CD4-positive, alpha-beta T cell treated with Interleukin-17A for 4 hours (primary cell): Measurements from ENCODE around the gene SUSD2.
"Not testable (repeated sequence)": the region's sequence is repeated elsewhere in the genome, so short reads cannot be mapped to it uniquely, and the experiment has no call there.

Experiments used
- DNase-seq: peaks from one replicate; pipeline ENCODE4 v3.0.0-alpha.2; 2020; ENCODE audit warnings: mixed read lengths

Gene SUSD2

GRCh38 chr22:24190159-24190540 is 8.9 kb downstream of the SUSD2 start:
- no peak for DNase-seq

DNA sequence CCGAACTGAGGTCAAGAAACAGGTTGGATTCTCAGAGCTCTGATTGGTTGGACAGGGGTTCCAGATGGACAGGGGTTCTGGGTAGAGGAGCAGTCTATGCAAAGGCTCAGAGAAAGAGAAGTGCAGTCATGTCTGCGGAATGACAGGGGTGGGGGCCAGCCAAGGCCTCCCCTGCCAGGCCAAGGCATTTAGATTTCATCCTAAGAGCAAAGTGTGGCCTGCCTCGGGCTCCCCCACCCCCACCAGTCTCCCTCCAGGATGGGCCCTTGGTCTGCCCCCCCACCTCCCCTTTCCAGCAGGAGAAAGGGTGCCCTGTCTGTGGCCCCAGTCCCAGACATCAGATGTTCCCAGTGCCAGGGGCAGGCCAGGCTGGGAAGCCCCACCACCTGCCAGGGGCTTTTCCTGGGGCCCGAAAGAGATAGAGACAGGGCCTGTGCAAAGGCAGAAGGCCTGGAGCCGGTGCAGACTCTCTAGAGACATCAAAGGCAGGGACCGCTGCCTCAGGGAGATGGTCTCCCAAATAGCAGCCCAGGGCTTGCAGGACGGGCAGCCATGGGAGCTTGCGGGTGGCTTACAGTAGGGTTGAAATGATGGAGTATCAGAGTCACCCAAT is 9.4 kb downstream of the SUSD2 start:
- DNase-seq, result no peak

DNA sequence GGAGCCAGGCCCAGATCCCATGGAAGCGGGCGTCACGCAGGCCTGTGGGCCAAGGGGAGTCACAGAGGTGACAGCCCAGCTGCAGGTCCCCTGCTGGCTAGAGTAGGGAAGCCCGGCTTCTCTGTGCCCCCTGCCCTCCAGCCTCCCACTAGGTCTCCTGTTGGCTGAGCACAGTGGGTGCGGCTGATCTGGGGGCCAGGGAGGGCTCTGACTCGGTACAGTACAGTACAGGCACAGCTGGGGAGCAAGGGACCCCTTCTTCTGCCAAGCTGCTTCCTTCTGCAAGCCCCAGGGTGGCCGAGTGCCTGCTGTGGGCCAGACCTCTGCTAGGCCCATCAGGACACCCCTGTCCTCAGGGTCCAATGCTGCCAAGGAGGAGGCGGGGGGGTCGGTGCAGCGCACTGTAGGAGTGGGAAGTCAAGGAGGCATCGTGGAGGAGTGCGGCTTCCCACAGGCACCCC is 10.1 kb downstream of the SUSD2 start:
- no peak for DNase-seq

DNA sequence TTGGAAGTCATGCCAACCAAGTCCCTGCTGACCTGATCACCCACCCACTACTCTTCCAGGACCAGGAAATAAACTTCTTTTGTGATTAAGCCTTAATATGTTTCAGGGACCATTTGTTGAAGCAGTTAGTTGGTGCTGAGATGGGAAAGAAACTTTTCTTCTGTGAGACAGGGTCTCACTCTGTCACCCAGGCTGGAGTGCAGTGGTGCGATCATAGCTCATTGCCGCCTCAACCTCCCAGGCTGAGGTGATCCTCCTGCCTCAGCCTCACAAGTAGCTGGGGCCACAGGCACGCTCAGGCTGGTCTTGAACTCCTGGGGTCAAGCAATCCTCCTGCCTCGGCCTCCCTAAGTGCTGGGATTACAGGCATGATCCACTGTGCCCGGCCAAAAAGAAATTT is 10.6 kb downstream of the SUSD2 start:
- no peak for DNase-seq

GRCh38 chr22:24198682-24199052 is 17.4 kb downstream of the SUSD2 start:
- DNase-seq, result no peak

GRCh38 chr22:24200619-24201212 is 19.4 kb downstream of the SUSD2 start:
- DNase-seq, result no peak

DNA sequence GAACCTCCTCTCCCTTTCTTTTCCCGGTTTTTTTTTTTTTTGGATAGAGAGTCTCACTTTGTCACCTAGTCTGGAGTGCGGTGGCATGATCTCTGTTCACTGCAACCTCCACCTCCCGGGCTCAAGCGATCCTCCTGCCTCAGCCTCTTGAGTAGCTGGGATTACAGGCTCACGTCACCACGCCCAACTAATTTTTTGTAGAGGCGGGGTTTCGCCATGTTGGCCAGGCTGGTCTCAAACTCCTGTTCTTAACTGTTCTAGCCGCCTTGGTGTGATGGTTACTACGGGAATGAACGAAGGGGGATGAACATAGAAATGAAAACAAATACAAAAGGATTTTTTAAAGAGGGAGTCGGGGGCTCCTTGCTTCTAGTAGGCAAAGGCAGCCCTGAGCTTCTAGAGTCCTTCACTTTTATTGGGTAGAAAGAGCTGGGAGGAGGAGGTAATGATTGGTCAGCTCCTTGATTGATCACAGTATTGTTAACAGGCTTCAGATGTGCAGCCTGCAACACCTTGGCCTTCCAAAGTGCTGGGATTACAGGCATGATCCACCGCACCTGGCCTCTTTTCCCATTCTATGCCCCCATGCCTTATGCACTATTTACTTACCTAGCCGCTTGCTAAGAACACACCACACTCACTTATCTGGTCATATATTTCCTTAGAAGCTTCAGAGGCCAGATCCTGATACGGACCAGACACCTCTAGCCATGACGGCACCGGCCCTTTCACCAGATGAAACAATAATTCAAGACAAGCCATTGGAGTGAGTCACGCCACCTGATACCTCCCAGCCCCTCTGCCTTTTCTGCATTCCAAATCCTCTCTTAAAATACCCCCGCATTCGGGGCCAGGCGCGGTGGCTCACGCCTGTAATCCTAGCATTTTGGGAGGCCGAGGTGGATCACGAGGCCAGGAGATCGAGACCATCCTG is 20.7 kb downstream of the SUSD2 start:
- no peak for DNase-seq

- not testable (repeated sequence) for DNase-seq
Measured at GRCh38 chr22:24203856-24204255, 22.6 kb downstream of the SUSD2 start.

DNA sequence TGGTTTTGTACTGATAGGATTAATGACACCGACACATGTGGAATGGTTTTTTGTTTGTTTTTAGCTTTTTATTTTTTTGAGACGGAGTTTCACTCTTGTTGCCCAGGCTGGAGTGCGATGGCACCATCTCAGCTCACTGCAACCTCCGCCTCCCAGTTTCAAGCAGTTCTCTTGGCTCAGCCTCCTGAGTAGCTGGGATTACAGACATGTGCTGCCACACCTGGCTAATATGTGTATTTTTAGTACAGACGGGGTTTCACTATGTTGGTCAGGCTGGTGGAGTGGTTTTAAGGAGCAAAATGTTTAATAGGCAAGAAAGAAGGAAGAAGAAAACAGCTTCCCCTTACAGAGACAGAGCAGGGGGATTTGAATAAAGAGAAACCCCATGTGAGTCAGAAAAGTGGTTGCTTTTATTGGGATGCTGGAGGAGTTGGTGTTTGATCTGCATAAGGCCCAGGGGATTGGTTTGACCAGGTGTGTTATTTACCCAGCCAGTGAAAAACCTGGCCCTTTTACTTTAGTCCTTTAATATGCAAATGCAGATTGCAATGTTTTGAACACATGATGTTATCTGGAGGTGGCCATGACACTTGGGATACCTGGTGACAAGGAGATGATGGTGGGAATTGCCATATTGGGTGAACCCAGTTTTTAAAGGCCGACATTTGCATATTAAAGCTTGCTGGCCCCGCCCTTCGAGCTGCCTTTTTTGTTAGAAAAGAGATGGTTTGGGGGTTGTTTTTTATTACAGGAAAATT is 24.3 kb downstream of the SUSD2 start:
- DNase-seq, result no peak

GRCh38 chr22:24206460-24207263 is 25.4 kb downstream of the SUSD2 start:
- not testable (repeated sequence) for DNase-seq

DNA sequence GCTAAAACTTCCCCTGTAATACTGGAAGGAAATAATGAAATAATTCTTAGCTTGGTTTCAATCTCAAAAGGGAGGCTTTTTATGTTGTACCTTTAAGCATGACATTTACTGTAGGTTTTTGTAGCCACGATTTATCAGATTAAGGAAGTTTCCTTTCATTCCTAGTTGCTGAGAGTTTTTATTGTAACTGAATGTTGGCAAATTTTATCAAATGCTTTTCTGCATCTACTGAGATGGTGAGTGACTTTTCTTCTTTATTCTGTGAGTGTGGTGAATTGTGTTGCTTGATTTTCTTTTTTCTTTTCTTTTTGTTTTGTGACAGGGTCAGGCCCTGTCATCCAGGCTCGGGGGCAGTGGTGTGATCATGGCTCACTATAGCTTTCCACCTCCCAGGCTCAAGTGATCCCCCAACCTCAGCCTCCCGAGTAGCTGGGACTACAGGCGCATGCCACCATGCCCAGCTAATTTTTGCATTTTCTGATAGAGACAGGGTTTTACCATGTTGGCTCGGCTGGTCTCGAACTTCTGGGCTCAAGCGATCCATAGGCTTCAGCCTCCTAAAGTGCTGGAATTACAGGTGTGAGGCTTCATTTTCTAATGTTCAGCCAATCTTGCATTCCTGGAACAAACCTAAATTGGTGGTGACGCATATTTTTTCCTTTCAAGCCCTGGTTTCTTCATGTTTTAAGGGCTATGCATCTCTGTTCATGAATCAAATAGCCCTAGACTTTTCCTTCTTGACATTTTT is 26.2 kb downstream of the SUSD2 start:
- DNase-seq, result no peak

DNA sequence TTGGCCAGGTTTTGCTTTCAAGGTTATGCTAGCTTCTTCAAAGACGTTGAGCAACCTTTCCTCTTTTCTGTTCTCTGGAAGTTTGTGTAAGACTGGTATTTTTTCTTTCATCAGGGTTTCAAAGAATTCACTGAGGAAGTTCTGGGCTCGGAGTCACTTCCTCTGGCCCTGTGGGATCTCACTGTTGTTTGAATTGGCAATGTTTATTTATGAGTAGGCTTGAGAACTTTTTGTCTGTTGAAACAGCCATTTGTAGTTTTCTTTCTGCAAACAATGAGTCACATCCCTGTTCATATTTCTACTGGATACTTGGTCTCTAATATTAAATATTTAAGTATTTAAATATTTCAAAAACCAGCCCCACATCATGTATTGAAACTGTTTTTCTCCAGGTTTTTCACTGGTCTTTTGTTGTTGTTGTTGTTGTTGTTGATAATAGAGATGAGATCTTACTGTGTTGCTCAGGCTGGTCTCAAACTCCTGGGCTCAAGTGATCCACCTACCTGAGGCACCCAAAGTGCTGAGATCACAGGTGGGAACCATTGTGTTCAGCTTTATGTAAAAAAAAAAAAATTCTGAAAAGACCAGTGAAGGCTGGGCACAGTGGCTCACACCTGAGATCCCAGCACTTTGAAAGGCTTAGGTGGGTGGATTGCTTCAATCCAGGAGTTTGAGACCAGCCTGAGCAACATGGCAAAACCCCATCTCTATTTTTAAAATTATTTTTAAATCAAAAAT is 26.9 kb downstream of the SUSD2 start:
- DNase-seq, result no peak

DNA sequence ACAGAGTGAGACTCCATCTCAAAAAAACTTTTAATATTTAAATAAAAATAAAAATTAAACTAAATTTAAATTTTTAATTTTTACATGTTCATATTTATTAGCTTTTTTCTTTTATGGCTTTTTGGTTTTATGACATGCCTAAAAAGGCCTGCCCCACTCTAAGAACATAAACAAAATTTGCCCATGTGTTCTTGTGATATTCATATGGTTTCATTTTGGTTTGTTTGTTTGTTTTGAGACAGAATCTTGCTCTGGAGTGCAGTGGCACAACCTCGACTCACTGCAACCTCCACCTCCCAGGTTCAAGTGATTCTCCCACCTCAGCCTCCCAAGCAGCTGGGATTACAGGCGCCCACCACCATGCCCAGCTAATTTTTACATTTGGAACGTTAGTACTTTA is 27.7 kb downstream of the SUSD2 start:
- DNase-seq, result no peak

DNA sequence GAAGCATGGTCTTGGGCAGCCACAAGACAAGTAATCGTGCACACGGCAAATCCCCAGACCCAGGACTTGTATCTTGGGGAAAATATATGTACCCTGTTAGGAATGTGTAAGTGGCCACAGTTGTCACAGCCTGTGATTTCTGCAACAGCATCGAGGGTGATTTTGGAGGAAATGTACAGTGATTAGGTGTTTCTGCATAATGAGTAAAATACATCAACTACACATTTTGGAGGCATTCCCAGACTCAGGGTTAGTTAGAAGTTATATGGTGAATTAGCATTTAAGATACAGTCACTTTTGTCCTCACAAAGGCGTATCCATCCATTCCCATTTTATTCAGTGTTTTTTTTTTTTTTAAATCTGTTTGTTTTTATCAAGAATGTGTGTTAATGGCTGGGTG is 28.4 kb downstream of the SUSD2 start:
- DNase-seq, result no peak

DNA sequence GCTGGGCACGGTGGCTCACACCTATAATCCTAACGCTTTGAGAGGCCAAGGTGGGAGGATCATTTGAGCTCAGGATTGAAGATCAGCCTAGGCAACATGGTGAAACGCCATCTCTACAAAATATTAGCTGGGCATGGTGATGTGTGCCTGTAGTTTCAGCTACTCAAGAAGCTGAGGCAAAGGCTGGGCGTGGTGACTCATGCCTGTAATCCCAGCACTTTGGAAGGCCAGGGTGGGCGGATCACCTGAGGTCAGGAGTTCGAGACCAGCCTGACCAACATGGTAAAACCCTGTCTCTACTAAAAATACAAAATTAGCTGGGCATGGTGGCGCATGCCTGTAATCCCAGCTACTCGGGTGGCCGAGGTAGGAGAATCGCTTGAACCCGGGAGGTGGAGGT is 29.1 kb downstream of the SUSD2 start:
- not testable (repeated sequence) for DNase-seq

DNA sequence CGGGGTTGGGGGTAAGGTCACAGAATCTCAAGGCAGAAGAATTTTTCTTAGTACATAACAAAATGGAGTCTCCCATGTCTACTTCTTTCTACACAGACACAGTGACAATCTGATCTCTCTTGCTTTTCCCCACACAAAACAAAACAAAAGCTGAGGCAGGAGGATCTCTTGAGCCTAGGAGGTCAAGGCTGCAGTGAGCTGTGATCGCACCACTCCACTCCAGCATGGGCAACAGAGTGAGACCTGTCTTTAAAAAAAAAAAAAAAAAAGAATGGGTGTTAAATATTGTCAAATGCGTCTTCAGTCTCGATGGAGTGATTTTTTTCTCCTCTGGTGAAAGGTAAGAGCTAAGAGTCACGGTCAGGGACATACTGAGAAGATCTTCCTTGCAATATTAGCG is 30.4 kb downstream of the SUSD2 start:
- DNase-seq, result not testable (repeated sequence)

- not testable (repeated sequence) for DNase-seq
Measured at GRCh38 chr22:24213111-24213510, 31.8 kb downstream of the SUSD2 start.

GRCh38 chr22:24214467-24215285 is 33.4 kb downstream of the SUSD2 start:
- DNase-seq, result no peak

GRCh38 chr22:24216541-24217209 is 35.4 kb downstream of the SUSD2 start:
- DNase-seq, result no peak
